Esophagus muscularis mucosa (tissue), 4 donors: ENCODE results near the gene GNG13.

Source experiments
- EP300 ChIP-seq: sonication (generic); formaldehyde crosslinking; IDR thresholded peaks from one replicate; pipeline ENCODE4 v1.6.1; 2017; ENCODE audit warnings: antibody characterized with exemption
- POLR2A ChIP-seq: fragments of 450-650 bp; IDR thresholded peaks from one replicate; pipeline ENCODE4 v1.6.1; 2017; ENCODE audit warnings: antibody characterized with exemption, moderate library complexity, mild to moderate bottlenecking, low read depth
- TF ChIP-seq, protein P1 (sequence below), 3 experiments: fragments of 200-600 bp in 2 of 3; fragments of 450-650 bp in 1 of 3; sonication (generic) in 2 of 3; IDR thresholded peaks; one replicate each; pipeline ENCODE4 v1.5.1; 2017 to 2019; ENCODE audit warnings: antibody characterized with exemption in 3 of 3, mild to moderate bottlenecking in 2 of 3, moderate library complexity in 1 of 3

DNA sequence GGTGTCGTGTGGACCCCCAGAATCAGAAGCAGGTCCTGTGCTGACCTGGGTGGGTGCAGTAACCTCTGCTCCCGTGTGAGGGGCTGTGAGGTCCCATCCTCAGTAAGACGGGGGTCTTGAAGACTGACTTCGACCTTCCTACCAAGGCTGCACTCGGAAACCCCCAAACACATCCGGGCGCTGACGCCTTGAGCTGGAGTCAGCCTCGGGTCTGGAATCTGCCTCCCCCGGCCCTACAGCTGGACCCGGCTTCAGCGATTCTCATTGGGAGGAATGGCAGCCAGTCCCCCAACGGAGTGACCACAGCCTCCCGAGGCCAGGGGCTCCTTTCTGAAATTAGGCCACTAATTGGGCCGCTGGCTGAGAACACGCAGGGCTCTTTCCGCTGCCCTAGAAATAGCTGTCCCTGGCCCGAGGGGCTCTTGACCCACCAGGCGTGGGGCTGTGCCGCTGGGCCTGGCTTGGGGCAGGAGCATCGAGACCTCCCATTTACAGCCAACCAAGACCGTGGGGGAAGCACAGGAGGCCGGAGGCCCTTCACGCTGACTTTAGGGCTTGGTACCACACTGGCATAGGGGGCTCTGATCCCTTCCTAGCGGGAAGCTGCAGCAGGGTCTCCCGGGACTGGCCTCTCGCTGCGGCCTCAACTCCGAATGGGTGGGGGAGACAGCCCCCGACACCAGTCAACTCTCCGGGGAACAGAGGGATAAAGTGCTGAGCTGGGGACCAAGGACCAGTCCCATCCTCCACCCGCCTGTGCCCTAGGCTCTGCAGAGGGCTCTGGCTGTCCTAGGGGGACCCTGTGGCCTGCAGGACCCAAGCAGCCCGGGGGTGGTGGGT is 2.6 kb upstream of the GNG13 start:
- TF ChIP-seq, protein P1, sequence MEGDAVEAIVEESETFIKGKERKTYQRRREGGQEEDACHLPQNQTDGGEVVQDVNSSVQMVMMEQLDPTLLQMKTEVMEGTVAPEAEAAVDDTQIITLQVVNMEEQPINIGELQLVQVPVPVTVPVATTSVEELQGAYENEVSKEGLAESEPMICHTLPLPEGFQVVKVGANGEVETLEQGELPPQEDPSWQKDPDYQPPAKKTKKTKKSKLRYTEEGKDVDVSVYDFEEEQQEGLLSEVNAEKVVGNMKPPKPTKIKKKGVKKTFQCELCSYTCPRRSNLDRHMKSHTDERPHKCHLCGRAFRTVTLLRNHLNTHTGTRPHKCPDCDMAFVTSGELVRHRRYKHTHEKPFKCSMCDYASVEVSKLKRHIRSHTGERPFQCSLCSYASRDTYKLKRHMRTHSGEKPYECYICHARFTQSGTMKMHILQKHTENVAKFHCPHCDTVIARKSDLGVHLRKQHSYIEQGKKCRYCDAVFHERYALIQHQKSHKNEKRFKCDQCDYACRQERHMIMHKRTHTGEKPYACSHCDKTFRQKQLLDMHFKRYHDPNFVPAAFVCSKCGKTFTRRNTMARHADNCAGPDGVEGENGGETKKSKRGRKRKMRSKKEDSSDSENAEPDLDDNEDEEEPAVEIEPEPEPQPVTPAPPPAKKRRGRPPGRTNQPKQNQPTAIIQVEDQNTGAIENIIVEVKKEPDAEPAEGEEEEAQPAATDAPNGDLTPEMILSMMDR (IDR thresholded peaks at IDR 0.05): no peak
- TF ChIP-seq POLR2A: no peak
- TF ChIP-seq EP300: no peak
